TTC549 (cell line): Measurements from ENCODE around the gene CD44.

Source experiments
- FAIRE-seq: peaks from 2 replicates; lab custom pipeline; 2012; peaks lifted over from hg19 to GRCh38; lab: Jason Lieb, UNC

The CD44 gene

DNA sequence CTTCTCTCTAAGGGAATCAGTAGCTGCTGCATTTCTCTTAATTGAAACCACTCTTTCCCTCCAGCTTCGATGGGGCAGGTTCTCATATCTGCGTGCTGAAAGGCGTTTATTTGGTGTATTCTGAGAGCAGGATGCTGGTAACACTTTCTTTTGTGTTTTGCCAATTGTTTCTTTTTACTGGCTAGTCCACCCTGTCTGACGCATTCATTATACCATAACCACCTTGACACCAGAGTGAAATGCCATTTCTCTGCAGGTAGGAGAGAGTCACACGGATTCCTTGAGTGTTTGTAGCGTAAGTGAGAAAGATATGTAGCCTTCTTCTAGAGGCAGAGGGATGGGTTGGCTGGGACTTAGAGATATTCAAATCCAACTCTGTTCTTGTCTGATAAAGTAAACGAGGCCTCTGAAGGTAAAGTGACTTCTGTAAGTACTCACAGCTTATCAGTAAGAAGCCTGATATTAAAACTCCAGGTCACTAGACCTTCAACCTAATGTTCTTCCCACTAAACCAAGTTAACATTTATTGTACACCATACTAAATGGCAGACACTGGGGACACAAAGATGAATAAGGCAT, 21.4 kb downstream of the CD44 start:
- FAIRE-seq = no peak

DNA sequence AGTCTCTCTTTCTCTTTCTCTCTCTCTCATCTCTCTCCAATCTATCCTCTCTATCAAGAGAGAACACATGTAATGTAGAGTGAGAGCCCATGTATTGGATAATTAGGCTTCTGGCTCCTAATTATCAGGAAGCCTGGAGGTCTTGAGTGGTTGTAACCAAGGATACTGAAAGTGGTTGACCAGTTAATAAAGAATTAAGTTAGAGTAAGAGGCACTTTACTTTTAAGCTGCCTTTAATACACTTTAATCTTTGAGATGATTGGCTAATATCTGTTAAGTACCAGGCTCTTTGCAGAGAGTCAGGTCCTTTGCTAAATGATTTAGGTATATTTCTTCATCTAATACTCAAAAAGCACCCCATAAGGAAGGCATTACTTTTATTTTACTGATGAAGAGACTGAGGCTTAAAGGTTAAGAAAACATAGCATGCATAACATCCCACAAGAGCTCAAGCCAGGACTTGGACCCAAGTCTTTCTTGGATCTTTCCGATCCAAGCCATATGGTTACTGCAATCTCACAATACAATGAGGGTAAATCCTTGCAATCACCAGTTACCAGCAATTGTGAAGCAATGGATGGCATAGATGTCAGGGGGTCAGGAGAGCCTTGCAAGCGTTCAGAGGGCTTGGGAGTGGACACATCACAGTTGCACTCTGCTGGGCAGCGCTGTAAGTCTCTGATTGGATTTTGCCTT, 22.1 kb downstream of the CD44 start:
- no peak for FAIRE-seq

GRCh38 chr11:35162745-35163144, 23.8 kb downstream of the CD44 start:
- no peak for FAIRE-seq

GRCh38 chr11:35163209-35163608, 24.2 kb downstream of the CD44 start:
- no peak for FAIRE-seq

DNA sequence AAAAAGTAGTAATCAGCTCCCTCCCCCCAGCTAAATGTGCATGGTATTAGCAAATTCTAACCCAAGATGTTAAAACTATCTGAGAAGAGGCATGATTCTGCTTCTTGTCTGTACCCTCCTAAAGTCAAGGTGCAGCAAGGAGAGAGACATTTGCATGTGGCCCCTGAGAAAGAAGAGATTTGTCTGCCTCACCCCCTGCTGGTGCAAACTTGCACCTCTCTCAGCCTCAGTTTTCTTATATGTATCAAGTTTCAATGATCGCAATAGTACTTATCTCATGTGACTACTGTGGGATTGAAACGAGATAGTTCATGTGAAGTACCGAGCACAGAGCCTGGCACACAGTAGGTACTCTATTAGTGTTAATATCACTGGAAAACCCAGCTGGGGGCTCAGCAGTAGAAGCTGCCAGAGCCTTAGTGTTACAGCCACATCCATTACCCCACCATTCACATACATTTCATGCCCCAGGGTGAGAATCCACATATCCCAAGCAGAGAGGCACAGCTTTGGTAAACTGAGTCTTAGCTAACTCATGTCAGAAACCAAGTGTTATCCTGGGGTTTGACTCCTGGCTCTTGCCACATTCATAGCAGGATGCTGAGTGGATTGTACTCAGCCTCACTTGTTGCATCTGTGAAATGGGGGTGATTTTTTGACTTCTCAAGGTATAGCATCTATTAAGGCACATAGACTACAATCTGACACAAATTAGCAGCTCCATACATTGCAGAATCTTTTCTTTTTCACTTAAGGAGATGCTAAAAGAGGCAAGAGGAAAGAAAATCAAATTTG, 24.9 kb downstream of the CD44 start:
- FAIRE-seq = no peak

DNA sequence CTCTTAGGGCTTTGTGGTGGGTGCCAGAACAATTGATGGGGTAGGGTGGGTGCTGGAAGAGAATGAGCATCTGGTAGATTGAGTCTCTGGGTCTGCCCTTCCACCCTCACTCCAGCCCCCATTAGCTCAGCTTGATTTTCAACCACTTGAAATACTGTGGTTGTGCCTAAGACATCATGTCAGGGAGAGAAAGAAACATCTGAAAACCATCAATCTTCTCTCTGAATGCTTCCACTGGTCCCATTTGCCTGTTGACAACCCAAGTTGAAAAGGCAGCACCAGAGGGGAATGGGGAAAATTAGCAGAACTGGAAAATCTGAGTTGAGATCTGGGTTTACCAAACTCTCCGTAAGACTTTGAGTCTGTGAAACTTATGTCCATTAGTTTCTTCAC, 26.1 kb downstream of the CD44 start:
- FAIRE-seq = no peak

DNA sequence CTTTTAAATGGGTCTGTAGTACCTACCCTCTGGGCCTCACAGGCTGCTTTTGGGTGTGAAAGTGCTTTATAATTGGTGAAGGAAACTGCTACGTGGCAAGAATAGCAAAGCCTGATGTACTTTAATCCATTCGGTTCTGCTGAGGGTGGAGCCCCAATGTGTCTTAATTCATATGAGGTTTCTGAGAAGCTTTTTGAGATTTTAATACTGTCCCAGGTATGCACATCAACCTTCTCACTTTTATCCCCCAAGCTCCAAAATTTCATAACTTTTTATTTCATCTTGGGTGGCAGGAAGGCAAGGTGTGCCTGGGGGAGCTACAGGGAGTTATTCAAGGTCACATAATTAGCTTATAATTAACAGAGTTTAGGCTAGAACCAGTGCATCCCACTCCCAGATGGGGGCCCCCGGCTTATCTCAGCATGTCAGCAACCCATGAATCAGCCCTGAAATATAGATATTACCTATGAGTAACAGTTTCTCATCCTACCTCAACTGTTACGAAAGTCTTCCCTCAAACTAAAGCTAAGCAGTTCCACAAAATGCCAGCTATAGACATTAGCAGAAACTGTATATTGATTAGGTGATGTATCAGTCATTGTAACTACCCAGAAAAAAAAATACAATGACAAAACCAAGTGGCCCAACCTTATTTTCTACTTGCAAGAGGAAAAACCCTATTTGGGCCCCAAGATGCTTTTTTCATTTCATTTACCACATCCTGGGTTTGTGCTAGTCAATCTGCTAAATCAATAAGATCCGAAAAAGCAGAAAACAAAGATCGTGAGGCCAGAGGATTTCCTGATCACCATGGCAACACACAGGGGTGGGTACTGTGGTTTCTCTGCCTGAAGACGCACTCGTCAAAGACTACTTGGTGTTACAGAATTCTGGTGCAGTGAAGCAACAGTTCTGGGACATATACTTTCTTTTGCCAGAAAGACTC, 26.7 kb downstream of the CD44 start:
- FAIRE-seq = no peak

DNA sequence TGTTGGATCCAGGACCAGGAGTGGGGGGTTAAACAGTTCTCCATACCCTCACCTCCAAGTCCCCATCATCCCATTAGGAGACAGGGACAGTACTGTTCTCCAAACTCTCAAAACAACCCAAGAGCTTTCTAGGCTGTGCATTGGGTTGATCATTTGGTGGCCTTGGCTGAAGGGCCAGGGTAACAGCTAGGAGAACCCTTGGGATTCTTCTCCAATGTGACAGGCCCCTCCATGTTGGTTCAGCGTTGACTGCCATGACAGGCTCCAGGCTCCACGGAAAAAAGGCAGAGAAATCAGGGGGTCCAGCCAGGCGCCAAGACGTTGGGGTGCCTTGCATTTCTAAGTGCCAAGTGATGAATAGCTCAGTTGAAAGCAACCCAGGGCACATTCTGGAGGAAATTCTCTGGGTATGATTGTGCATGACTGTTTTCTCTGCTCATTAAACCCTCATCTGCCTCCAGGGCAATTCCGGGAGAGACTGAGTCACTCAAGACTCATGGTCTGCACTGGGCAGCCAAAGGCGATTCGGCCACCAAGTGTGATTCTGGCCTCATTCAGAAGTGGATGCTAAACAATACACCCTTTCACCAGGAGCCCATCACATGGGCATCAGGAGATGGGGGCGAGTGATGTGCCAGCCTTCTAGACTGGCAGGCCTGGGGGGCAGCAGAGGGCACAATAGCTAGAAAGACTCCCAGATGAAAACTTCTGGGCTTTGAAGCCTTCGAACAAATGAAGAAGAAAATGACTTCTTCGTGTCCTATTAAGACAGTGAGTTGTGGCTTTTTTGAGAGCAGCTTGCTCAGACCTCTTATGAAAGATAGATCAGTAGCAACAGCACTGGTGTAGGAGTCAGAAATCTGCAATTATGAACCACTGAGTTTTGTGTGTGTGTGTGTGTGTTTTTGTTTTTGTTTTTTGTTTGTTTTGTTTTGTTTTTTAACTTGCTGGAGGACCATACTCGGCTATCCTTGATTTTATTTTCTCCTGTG, 27.7 kb downstream of the CD44 start:
- no peak for FAIRE-seq

DNA sequence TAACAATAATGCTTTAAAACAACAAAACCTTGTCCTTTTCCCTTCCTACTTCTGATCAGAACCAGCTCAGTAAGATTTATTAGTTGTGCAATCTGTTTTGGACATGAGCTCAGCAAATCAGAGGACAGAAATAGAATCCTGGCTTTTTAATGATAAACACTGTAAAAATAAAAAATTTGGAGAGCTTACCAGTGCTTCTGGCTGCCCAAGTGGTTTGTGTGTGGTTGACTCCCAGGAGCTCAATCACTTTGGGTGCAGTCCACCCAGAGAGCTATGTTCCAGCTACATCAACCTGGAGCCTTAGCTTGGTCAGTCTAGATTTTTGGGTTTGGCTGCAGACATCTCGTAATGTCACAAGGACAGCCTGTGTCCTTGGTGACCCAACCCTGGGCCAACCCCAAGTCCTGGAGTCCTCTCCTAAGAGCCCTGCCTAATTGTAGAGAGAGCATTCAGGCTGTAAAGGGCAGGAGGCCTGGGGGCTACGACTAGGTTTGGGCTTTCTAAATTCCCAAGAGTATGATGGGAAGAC, 28.5 kb downstream of the CD44 start:
- FAIRE-seq = no peak

DNA sequence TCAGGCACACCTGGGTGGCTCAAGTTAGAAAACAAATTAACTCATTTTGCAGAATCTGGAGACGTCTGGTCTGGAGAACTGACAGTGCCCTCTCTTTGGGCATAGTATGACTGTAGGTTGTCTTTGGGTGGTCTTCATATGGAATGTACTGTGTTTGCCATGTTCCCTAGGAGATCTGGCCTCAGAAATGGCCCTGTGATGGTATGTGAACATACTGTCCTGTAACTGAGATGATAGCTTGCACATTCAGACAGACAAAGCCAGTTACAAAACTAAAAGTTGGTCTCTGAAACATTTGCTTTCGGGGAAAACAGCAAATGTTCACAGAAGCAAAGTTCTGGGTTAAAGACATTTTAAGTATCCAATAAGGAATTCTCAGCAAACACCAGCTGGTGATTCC, 29.7 kb downstream of the CD44 start:
- FAIRE-seq = no peak

GRCh38 chr11:35169112-35169511, 30.1 kb downstream of the CD44 start:
- FAIRE-seq = no peak

GRCh38 chr11:35169754-35170153, 30.8 kb downstream of the CD44 start:
- no peak for FAIRE-seq

GRCh38 chr11:35170503-35170902, 31.5 kb downstream of the CD44 start:
- FAIRE-seq = no peak

- no peak for FAIRE-seq
Measured at GRCh38 chr11:35171226-35171625, 32.3 kb downstream of the CD44 start.

DNA sequence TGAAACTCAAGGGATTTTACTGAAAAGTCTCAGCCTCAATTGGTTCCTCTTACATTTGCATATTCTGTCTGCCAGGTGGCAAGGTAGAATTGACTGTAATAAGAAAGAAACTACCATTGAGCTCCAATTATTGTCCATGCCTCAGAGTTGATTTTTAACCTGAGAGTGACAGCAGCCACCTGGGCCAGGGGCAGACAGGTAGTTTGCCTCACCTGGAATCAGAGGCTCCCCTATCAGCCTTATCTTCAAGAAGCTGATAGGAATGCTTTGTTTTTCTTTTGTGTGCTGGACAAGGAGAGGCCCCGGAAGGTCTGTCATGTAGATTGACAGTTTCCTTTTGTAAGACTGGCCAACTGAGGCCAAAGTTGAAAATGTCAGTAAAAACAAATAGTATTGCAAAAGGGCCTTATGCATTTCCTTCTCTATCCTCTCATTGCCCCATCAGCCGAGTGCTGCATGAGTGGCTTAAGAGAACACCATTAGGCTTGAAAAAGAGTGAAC, 34.1 kb downstream of the CD44 start:
- FAIRE-seq = no peak

- no peak for FAIRE-seq
Measured at GRCh38 chr11:35173616-35174566, 34.9 kb downstream of the CD44 start.

- no peak for FAIRE-seq
Measured at GRCh38 chr11:35174666-35175065, 35.7 kb downstream of the CD44 start.

- no peak for FAIRE-seq
Measured at GRCh38 chr11:35177370-35177769, 38.4 kb downstream of the CD44 start.

GRCh38 chr11:35178067-35178805, 39.3 kb downstream of the CD44 start:
- FAIRE-seq = no peak
